ENCODE measurements around the gene FKBP5.
"Not testable (repeated sequence)": the region's sequence is repeated elsewhere in the genome, so short reads cannot be mapped to it uniquely, and the experiment has no call there.

Gene FKBP5

DNA sequence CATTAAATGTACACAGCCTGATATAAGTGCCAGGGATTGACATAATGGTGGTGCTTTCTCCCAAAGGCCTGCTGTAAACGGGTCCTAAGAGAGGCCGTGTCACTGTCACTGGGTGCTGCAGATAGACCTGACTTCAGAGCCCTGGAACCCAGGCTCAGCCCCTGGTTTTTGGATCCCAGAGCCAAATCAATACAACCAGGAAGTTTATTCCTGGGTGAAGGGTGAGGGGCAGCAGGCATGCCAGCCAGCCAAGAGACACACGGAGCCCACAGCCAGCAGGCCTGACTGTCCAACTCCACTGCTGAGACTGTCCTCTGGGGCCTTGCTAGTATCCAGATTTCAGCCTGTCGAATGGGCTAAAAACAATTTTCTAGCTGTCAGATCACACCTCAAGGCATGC lies 35.3 kb upstream of the FKBP5 start:
- no peak for DNase-seq (ENCODE audit: low read depth, low spot score)

GRCh38 chr6:35723587-35723986 lies 34.9 kb upstream of the FKBP5 start:
- no peak for DNase-seq (ENCODE audit: low read depth, low spot score)

DNA sequence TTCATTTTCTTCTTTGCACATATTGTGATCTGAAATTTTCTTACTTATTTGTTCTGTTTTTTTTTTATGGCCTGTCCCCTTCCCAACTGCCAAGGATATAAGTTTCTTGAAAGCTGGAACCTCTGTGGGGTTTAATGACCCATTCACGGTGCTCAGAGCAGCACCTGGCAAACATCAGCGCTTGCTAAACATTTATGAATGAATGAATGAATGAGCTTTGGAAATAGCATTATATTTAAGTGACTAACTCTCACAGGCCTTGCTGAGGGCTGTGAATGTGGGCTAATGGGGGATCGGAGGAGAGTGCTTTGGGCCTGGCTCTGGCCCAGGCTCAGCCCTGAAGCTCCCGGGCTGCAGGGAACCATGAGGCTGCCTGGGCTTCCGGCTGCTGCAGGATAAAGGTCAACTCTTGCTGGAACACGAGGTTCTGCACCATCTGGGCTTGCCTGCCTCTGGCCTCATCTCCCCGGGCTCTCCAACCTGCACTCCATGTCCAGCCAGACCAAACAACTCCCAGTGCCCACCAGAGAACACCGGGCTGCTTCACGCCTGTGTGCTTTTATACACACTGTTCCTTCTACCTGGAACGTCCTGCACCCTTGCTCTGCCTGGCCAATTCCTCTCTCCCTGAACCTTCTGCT lies 33.5 kb upstream of the FKBP5 start:
- DNase-seq (ENCODE audit: low read depth, low spot score): no peak

DNA sequence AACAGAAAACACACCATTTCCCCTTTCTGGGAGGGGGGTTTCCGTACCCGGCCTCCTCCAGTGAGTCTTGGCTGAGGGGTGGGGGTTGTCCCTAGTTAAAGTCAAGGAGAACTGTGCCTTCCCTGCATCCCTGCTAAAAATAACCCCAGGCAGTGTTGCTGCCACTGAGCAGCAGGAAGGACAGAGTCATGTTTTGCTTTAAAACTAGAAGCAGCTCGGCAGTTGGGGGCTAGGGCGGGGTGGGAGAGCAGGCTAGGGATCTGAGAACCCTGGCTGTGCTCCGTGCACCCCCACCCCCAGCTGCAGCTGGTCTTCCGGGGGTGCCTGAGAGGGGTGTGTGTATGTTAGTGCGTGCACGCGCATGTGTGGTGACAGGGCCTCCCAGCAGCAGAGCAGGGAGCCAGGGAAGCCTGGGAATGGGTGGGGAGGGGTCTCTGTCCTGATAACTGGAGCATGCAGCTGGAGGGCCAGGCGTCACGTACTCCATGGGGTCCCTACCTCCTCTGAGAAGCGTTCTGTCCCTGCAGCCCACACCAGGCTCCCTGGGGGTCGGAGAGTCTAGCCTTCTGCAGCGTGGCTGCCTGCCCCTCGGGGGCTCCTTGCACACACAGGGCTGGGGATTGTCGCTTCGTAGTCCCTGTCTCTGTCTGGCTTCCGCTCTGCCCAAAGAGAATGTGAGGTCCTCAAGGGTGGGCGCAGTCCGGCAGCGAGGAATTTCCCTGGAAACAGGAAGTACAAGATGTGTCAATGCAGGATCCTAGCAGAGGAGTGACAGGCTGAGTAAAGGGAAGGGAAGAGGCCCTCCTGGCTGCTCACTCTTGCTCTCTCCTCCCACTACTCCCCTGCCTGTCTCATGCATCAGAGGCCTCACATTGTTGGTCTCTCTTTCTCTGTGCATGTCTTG lies 31.4 kb upstream of the FKBP5 start:
- peak; percentile 29 for DNase-seq (ENCODE audit: low read depth, low spot score)

DNA sequence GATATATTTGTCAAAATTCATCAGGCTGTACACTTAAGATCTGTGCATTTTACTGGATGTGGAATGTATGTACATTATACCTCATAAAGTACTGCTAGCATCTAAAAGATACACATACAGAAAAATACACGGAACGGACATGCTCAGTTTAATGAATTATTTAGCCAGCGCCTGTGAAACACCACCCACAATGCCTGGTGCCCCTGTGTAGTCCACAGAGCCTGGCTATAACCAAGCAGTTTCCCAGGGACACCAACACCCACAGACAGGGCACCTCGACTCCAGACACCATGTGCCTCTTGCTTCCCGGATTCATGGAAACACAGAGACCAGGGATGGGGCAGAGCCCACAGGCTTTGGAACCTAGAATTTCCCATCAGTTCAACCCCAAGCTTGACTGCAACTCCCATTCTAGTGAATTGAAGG lies 30.7 kb upstream of the FKBP5 start:
- DNase-seq (ENCODE audit: low read depth, low spot score): no peak

- DNase-seq (ENCODE audit: low read depth, low spot score): no peak
Measured at GRCh38 chr6:35718911-35719381, 30.2 kb upstream of the FKBP5 start.

DNA sequence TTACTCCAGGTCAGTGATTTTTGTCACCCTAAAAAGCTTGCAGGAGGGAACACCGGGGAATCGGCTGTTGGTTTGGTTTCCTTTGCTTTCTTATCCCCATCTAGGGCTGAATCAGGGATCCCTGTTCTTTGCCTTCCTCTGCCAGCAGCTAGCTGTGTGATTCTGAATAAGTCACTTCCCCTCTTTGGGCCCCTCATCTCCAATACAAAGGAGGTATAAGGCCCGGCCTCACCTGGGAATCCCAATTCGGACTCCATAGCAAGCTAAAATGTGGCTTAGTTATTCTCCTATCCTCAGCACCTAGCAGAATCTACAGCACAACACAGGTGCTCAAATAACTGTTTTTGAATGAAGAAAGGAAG lies 29.6 kb upstream of the FKBP5 start:
- DNase-seq (ENCODE audit: low read depth, low spot score): no peak

DNA sequence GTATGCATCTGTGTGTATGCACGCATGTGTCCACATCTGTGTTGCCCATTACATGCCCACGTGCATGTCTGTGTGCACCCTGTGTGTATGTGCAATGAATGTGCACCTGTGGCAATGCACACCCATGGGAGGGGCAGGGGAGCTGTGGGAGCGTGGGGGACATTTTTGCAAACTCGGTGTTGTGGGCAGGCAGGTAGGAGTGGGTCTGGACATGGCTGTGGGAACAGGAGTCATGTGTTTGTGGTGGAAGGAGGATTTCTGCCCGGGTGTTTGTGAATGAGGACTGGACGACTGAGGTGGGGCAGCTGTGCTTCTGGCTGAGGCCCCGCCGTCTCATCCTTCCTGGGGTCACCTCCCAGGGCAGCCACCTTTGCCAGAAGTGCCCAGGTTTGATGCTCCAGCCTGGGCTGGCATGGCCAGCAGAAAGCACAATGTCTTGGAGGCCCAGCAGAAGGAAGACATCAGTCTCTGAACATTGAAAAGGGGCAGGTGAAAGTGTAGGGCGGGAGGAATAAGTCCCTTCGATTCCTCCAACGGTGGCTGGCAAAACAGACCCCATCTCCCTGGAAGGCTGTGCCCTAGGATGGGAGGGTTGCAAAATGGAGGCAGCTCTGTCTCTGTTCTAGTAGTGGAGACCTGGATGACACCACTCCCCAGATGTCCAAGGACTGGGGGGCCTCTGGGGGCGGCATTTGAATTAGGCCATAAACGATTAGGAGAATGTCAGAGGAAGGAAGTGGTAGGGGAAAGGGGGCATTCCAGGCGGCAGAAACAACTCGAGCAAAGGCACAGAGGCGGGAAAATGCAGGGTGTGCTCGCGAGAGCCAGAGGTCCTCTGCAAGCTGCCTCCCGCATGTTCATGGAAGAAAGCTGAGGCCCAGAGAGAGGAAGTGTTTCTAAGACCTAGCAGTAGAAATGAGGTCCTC lies 29.0 kb upstream of the FKBP5 start:
- DNase-seq (ENCODE audit: low read depth, low spot score): no peak

DNA sequence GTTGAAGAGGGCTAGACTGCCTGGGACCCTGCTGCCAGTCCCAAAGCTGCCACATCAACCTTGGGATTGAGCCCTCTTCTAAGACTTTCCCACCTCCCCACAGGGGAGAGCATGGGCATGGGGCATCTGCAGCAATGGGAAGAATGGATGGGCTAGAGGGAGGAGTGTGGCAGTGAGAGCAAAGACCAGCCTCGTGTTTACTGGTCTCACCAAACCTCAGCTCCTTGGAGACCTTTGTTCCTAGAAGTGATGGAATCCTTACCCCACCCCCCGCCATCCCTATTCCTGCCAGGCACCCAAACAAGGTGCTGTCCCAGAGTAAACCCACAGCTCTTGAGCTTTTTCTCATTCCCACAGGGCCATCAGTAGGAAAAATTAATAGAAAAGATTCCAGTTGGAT lies 28.1 kb upstream of the FKBP5 start:
- peak; percentile 23 for DNase-seq (ENCODE audit: low read depth, low spot score)

GRCh38 chr6:35713006-35713767 lies 24.5 kb upstream of the FKBP5 start:
- no peak for DNase-seq (ENCODE audit: low read depth, low spot score)

GRCh38 chr6:35711731-35712130 lies 23.0 kb upstream of the FKBP5 start:
- no peak for DNase-seq (ENCODE audit: low read depth, low spot score)

DNA sequence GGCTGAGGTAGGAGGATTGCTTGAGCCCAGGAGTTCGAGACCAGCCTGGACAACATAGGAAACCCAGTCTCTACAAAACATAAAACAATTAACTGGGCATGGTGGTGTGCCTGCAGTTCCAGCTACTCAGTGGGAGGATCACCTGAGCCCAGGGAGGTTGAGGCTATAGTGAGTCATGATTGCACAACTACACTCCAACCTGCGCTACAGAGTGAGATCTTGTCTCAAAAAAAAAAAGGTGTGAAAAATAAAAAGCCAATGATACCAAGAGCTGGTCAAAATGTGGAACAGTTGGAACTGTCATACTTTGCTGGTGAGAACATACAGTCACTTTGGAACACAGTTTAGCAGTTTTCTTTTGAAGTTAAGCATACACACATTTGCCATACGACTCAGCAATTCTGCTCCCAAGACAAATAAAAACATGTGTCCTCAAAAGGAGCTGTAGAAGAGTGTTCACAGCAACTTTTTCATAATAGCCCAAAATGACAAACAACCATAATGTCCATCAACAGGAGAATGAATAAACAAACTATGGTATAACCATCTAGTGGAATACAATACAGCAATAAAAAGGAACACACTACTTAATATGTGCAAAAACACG lies 21.6 kb upstream of the FKBP5 start:
- DNase-seq (ENCODE audit: low read depth, low spot score): no peak

- DNase-seq (ENCODE audit: low read depth, low spot score): no peak
Measured at GRCh38 chr6:35708585-35708984, 19.9 kb upstream of the FKBP5 start.

DNA sequence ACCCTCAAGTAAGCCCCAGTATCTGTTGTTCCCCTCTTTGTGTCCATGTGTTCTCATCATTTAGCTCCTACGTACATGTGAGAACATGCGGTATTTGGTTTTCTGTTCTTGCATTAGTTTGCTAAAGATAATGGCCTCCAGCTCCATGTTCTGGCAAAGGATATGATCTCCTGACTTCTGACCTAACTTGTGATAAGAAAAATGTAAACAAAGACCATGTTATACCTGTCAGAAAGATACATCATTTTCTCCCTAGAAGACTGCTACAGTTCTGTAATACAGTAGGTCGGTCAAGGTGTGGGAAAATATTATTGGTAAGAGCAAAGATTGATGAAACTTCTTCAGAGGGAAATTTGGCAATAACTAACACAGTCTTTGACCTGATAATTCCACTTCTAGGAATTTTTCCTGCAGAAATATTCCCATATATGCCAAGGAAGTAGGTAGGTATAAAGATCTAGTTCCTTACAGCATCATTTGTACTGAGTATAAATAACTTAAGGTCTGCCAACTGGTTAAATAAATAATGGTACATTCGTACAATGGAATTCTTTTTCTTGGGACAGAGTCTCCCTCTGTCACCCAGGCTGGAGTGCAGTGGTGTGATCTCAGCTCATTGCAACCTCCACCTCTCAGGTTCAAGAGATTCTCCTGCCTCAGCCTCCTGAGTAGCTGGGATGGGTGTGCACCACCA lies 19.1 kb upstream of the FKBP5 start:
- DNase-seq (ENCODE audit: low read depth, low spot score): no peak

DNA sequence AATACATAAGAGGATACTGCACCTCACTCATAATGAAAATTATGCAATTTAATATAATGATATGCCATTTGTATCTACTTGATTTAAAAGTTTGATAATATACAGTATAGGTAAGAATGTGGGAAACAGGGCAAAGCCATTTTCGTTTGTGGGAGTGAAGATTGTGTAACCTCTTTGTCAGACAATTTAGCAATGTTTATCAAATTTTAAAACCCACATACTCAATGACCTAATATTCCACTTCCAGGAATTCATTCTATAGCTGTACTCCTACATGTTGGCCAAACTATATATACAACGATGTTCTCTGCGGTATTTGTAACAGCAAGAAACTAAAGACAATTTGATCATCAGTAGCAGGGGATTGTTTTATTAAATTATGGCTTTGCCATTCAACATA lies 17.8 kb upstream of the FKBP5 start:
- no peak for DNase-seq (ENCODE audit: low read depth, low spot score)

- DNase-seq (ENCODE audit: low read depth, low spot score): no peak
Measured at GRCh38 chr6:35703554-35703953, 14.8 kb upstream of the FKBP5 start.

GRCh38 chr6:35698858-35699257 lies 10.1 kb upstream of the FKBP5 start:
- DNase-seq (ENCODE audit: low read depth, low spot score): no peak

DNA sequence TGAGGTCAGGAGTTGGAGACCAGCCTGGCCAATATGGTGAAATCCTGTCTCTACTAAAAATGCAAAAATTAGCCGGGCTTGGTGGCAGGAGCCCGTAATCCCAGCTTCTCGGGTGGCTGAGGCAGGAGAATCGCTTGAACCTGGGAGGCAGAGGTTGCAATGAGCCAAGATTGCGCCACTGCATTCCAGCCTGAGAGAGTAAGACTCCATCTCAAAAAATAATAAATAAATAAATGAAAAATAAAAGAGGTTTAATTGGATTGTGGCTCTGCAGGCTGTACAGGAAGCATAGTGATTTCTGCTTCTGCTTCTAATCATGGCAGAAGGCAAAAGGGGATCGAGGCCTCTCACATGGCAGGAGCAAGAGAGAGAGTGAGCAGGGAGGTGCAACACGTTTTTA lies 9.7 kb upstream of the FKBP5 start:
- DNase-seq (ENCODE audit: low read depth, low spot score): not testable (repeated sequence)

GRCh38 chr6:35694462-35694861 lies 5.7 kb upstream of the FKBP5 start:
- no peak for DNase-seq (ENCODE audit: low read depth, low spot score)

Measured in astrocyte of the hippocampus (primary cell).